Colon (tissue), 2 donors: ENCODE measurements around the gene VARS2.
"Not testable (repeated sequence)": the region's sequence is repeated elsewhere in the genome, so short reads cannot be mapped to it uniquely, and the experiment has no call there.

ENCODE experiments used
- FAIRE-seq: peaks from 2 replicates; lab custom pipeline; 2012; peaks lifted over from hg19 to GRCh38; lab: Jason Lieb, UNC
- donor health status: control.
- donor health status: control.

The VARS2 gene

GRCh38 chr6:30963641-30964040 is 49.6 kb downstream of the VARS2 start:
- FAIRE-seq, result no peak

GRCh38 chr6:30964075-30964474 is 50.0 kb downstream of the VARS2 start:
- FAIRE-seq, result no peak

- FAIRE-seq, result no peak
Measured at GRCh38 chr6:30965140-30965601, 51.1 kb downstream of the VARS2 start.

- FAIRE-seq, result no peak
Measured at GRCh38 chr6:30966154-30966553, 52.1 kb downstream of the VARS2 start.

GRCh38 chr6:30969171-30969570 is 55.1 kb downstream of the VARS2 start:
- FAIRE-seq, result not testable (repeated sequence)

- FAIRE-seq, result no peak
Measured at GRCh38 chr6:30970946-30971345, 56.9 kb downstream of the VARS2 start.

GRCh38 chr6:30972816-30973215 is 58.8 kb downstream of the VARS2 start:
- FAIRE-seq, result no peak

- FAIRE-seq, result no peak
Measured at GRCh38 chr6:30974490-30975252, 60.6 kb downstream of the VARS2 start.
